GM12865 (cell line): ENCODE data around the gene GRIN2D.
A peak's percentile ranks its signal among the peaks of the same experiment; 100 is the strongest.

ENCODE experiments used
- DNase-seq: peaks from one replicate; pipeline ENCODE4 v3.0.0; 2010; ENCODE audit warnings: low read depth
- H3K4me3 ChIP-seq: 2 replicates; pipeline ENCODE4 v1.5.1; 2011; ENCODE audit warnings: mild to moderate bottlenecking, low read depth, low read length, control low read depth
- CTCF ChIP-seq: IDR thresholded peaks from 2 replicates; pipeline ENCODE4 v1.5.1; 2011; ENCODE audit warnings: low read length, control low read depth, low read depth, inconsistent platforms; ENCODE audit not compliant: insufficient read depth; ENCODE audit errors: missing control alignments

Gene GRIN2D

GRCh38 chr19:48405010-48405659 lies 11.7 kb downstream of the GRIN2D start:
- no peak overlapping the region for H3K4me3 ChIP-seq
- TF ChIP-seq CTCF, result no peak
- DNase-seq, result no peak

- no peak for TF ChIP-seq CTCF
- peak; percentile 63 for DNase-seq
These were observed 12.4 kb downstream of the GRIN2D start for GRCh38 chr19:48405850-48406249.

GRCh38 chr19:48413879-48414587 lies 20.6 kb downstream of the GRIN2D start:
- DNase-seq, result no peak
- H3K4me3 ChIP-seq, result no peak overlapping the region

More at GRCh38 chr19:48405850-48406249, 12.4 kb downstream of the GRIN2D start:
- no peak overlapping the region for H3K4me3 ChIP-seq

GRCh38 chr19:48415395-48415794 lies 21.9 kb downstream of the GRIN2D start:
- DNase-seq, result peak; percentile 86
- no peak for TF ChIP-seq CTCF
- H3K4me3 ChIP-seq, result no peak overlapping the region

More at GRCh38 chr19:48413879-48414587, 20.6 kb downstream of the GRIN2D start:
- no peak for TF ChIP-seq CTCF

GRCh38 chr19:48415806-48416221 lies 22.3 kb downstream of the GRIN2D start:
- no peak for TF ChIP-seq CTCF
- no peak for DNase-seq
- H3K4me3 ChIP-seq, result no peak overlapping the region

- no peak overlapping the region for H3K4me3 ChIP-seq
- no peak for TF ChIP-seq CTCF
- no peak for DNase-seq
These were observed 24.0 kb downstream of the GRIN2D start for GRCh38 chr19:48417421-48417820.
